ENCODE data around the gene SRSF5.
"Not testable (repeated sequence)": the region's sequence is repeated elsewhere in the genome, so short reads cannot be mapped to it uniquely, and the experiment has no call there.

SRSF5 gene

GRCh38 chr14:69811868-69812252 lies 44.9 kb downstream of the SRSF5 start:
- no peak for TF ChIP-seq ZFP3 (CRISPR knock-in tag; IDR thresholded peaks at IDR 0.05)
- no peak for TF ChIP-seq CSRNP3 (CRISPR knock-in tag; IDR thresholded peaks at IDR 0.05)
- TF ChIP-seq ZNF8 (CRISPR knock-in tag; IDR thresholded peaks at IDR 0.05), result no peak
- ATAC-seq, result no peak

GRCh38 chr14:69812711-69813110 lies 45.8 kb downstream of the SRSF5 start:
- TF ChIP-seq ESRRG (CRISPR knock-in tag; IDR thresholded peaks at IDR 0.05), result no peak
- TF ChIP-seq RARB (CRISPR knock-in tag; IDR thresholded peaks at IDR 0.05), result no peak
- no peak for TF ChIP-seq OSR1 (CRISPR knock-in tag; IDR thresholded peaks at IDR 0.05)
- TF ChIP-seq ZFP30 (CRISPR knock-in tag; IDR thresholded peaks at IDR 0.05), result no peak
- no peak for TF ChIP-seq ZNF565 (CRISPR knock-in tag; conservative IDR thresholded peaks at IDR 0.05; ENCODE audit: low read depth)
- TF ChIP-seq PPARA (CRISPR knock-in tag; IDR thresholded peaks at IDR 0.05; ENCODE audit: borderline replicate concordance), result no peak
- no peak for TF ChIP-seq ZFP3 (CRISPR knock-in tag; IDR thresholded peaks at IDR 0.05)
- no peak for TF ChIP-seq ZNF70 (CRISPR knock-in tag; IDR thresholded peaks at IDR 0.05)
- no peak for TF ChIP-seq CSDC2 (CRISPR knock-in tag; IDR thresholded peaks at IDR 0.05)
- TF ChIP-seq ISL1 (CRISPR knock-in tag; IDR thresholded peaks at IDR 0.05), result no peak
- TF ChIP-seq ZC3H10 (CRISPR knock-in tag; IDR thresholded peaks at IDR 0.05), result no peak
- ATAC-seq, result no peak

GRCh38 chr14:69813346-69813745 lies 46.4 kb downstream of the SRSF5 start:
- not testable (repeated sequence) for ATAC-seq

- ATAC-seq, result no peak
These were observed 47.5 kb downstream of the SRSF5 start for GRCh38 chr14:69814397-69814796.

More at GRCh38 chr14:69814397-69814796, 47.5 kb downstream of the SRSF5 start:
- TF ChIP-seq TSHZ2 (CRISPR knock-in tag; IDR thresholded peaks at IDR 0.05) (no peak), CREB5 (CRISPR knock-in tag; IDR thresholded peaks at IDR 0.05; ENCODE audit: low read depth) (no peak), BACH2 (CRISPR knock-in tag; IDR thresholded peaks at IDR 0.05; ENCODE audit: borderline replicate concordance) (no peak), ZFP30 (CRISPR knock-in tag; IDR thresholded peaks at IDR 0.05) (no peak), ESRRG (CRISPR knock-in tag; IDR thresholded peaks at IDR 0.05) (no peak), POU6F1 (CRISPR knock-in tag; IDR thresholded peaks at IDR 0.05; ENCODE audit: borderline replicate concordance, low read depth) (no peak), ZFP3 (CRISPR knock-in tag; IDR thresholded peaks at IDR 0.05) (no peak), ZNF70 (CRISPR knock-in tag; IDR thresholded peaks at IDR 0.05) (no peak), ZNF565 (CRISPR knock-in tag; conservative IDR thresholded peaks at IDR 0.05; ENCODE audit: low read depth) (no peak)
